OCI-LY7 (cell line): ENCODE data around the gene TGM3.

Experiments
- CTCF ChIP-seq: fragments of 200-600 bp; sonication (generic); conservative IDR thresholded peaks from 2 replicates; pipeline ENCODE4 v1.5.1; 2014; ENCODE audit warnings: mild to moderate bottlenecking, antibody characterized with exemption, low read length, moderate library complexity, mixed read lengths
- EZH2phosphoT487 ChIP-seq: fragments of 200-600 bp; sonication (generic); IDR thresholded peaks from 2 replicates; pipeline ENCODE4 v1.6.1; 2018; ENCODE audit warnings: low read depth, borderline replicate concordance, mild to moderate bottlenecking, mixed run types, antibody characterized with exemption, low read length, moderate library complexity, mixed read lengths

- TF ChIP-seq CTCF (no peak), EZH2phosphoT487 (no peak)
Observed at GRCh38 chr20:2273634-2274302, 22.0 kb upstream of the TGM3 start.
